Muscle of arm (tissue), 14 donors: ENCODE results near the gene TDG. TPM values are rescaled to one million over a fixed set of nuclear protein-coding genes. Genes with fewer than 3 reads are reported as not detected.

Source experiments
- DNase-seq: peaks from one replicate; pipeline ENCODE4 v3.0.0-alpha.2; 2013
- long read RNA-seq, 11 donors: transcript quantifications; one replicate each; lab custom pipeline, GENCODE V29; 2026
- polyA plus RNA-seq, 12 donors: library from polyadenylated mRNA; unstranded; fragments of 120-200 nt; gene quantifications; one replicate each; pipeline ENCODE4 v1.2.1, GENCODE V29; 2013; ENCODE audit not compliant: insufficient read length in 12 of 12

The TDG gene
- 10 to 100 TPM in 11 of 12 donors, not detected in 1; 24.4 to 62.3 (median 35.2) TPM for polyA plus RNA-seq
- long read RNA-seq, donor 1, transcript TDG-208 (3 exons, 1,139 nt) = major isoform, 15 of 22 reads
- long read RNA-seq, donor 1, transcript TDG-202 (10 exons, 3,251 nt) = minor isoform, 7 of 22 reads
- long read RNA-seq, donor 1, partial matches to known transcripts = 0 of 22 reads
- long read RNA-seq, donor 1, other reads (novel, unspliced or antisense) = 0 of 22 reads
- long read RNA-seq, donor 2, transcript TDG-208 (3 exons, 1,139 nt) = major isoform, 10 of 14 reads
- long read RNA-seq, donor 2, partial matches to known transcripts = 0 of 14 reads
- long read RNA-seq, donor 2, other reads (novel, unspliced or antisense) = 0 of 14 reads
- long read RNA-seq, donor 3, partial matches to known transcripts = 5 of 8 reads
- long read RNA-seq, donor 3, other reads (novel, unspliced or antisense) = 0 of 8 reads
- long read RNA-seq, donor 4, partial matches to known transcripts = 0 of 6 reads
- long read RNA-seq, donor 4, other reads (novel, unspliced or antisense) = 0 of 6 reads
- long read RNA-seq, donor 5 = 0 reads
- long read RNA-seq, donor 6, transcript TDG-208 (3 exons, 1,139 nt) = major isoform, 6 of 8 reads
- long read RNA-seq, donor 6, partial matches to known transcripts = 0 of 8 reads
- long read RNA-seq, donor 6, other reads (novel, unspliced or antisense) = 0 of 8 reads
- long read RNA-seq, donor 7, partial matches to known transcripts = 0 of 1 reads
- long read RNA-seq, donor 7, other reads (novel, unspliced or antisense) = 0 of 1 reads
- long read RNA-seq, donor 8, transcript TDG-208 (3 exons, 1,139 nt) = major isoform, 14 of 15 reads
- long read RNA-seq, donor 8, partial matches to known transcripts = 0 of 15 reads
- long read RNA-seq, donor 8, other reads (novel, unspliced or antisense) = 0 of 15 reads
- long read RNA-seq, donor 9, transcript TDG-208 (3 exons, 1,139 nt) = major isoform, 11 of 85 reads
- long read RNA-seq, donor 9, partial matches to known transcripts = 43 of 85 reads
- long read RNA-seq, donor 9, other reads (novel, unspliced or antisense) = 27 of 85 reads
- long read RNA-seq, donor 10, transcript TDG-202 (10 exons, 3,251 nt) = major isoform, 6 of 12 reads
- long read RNA-seq, donor 10, transcript TDG-208 (3 exons, 1,139 nt) = minor isoform, 5 of 12 reads
- long read RNA-seq, donor 10, partial matches to known transcripts = 0 of 12 reads
- long read RNA-seq, donor 10, other reads (novel, unspliced or antisense) = 0 of 12 reads
- long read RNA-seq, donor 11, transcript TDG-208 (3 exons, 1,139 nt) = major isoform, 14 of 15 reads
- long read RNA-seq, donor 11, partial matches to known transcripts = 0 of 15 reads
- long read RNA-seq, donor 11, other reads (novel, unspliced or antisense) = 0 of 15 reads

GRCh38 chr12:103965590-103966504 is at the start of gene TDG:
Gene TDG (plus strand): TSS chr12:103965872. CDS start chr12:103966038, 166 bp downstream.
- DNase-seq = peak; percentile 99

- no peak for DNase-seq
Measured at GRCh38 chr12:103917873-103918272, 47.8 kb upstream of the TDG start.

- DNase-seq = no peak
Measured at GRCh38 chr12:103924761-103925641, 40.7 kb upstream of the TDG start.

- no peak for DNase-seq
Measured at GRCh38 chr12:103928682-103929045, 37.0 kb upstream of the TDG start.

DNA sequence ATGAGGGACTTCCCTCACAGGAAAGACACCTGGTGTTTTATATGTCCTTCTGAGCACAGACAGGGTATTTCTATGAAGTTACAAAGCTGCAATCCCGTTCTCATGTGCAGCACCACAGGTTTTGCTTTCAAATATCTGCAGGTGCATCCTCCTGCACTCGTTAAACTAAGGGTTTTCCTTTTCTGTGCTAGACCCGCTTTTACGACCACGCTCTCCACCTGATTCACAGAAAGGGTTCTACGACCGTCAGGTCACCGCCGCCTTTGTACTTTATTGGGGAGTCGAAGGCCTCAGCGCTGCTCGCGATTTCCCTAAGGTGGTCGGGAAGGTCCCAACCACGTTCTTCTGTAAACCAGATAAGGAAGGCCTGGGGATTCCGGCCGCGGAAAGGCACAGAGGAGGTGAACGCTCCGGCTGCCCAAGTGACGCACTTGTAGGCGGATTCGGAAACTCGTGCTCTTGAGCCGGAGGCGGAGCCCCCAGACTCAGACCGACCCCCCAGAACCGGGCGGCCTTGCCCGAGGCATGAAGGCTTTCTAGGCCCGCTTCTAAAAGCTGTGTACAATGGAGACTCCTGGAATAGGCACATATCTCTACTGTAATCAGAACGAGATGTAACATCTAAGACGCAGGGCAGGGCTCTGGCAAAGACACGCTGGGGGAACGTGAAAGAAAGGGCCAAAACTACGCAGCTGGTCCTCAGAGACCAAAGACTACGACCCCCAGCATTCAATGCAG is 36.5 kb upstream of the TDG start:
- DNase-seq = peak; percentile 94

DNA sequence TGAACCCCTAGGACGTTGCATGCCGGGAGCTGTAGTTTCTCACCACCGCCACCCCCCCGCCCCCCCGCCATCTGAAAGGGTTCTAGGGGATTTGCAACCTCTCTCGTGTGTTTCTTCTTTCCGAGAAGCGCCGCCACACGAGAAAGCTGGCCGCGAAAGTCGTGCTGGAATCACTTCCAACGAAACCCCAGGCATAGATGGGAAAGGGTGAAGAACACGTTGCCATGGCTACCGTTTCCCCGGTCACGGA is 36.0 kb upstream of the TDG start:
- no peak for DNase-seq

- DNase-seq = peak; percentile 100
Measured at GRCh38 chr12:103930034-103930786, 35.5 kb upstream of the TDG start, which contains the start of gene HSP90B1. Gene HSP90B1 (plus strand): TSS chr12:103930410. CDS start chr12:103930516, 106 bp downstream.

GRCh38 chr12:103930787-103931735 is 34.6 kb upstream of the TDG start:
- DNase-seq = peak; percentile 53

DNA sequence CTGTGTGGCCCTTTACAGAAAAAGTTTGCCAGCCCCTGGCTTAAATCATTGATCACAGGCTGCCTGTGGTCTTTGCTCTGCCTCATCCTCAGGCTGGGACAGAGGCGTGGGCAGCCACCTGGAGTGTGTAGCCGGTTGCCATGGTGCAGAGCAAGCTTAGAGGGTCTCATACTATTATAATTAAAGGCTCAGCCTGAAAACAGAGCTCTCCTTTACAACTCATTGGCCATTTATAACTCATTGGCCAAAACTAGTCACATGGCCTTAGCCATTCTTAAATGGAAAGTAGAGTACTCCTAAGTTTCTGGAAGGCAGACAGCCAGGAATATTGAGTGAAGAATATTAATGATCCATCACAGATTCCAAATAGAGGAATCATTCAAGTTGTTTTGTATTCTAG is 32.4 kb upstream of the TDG start:
- no peak for DNase-seq

DNA sequence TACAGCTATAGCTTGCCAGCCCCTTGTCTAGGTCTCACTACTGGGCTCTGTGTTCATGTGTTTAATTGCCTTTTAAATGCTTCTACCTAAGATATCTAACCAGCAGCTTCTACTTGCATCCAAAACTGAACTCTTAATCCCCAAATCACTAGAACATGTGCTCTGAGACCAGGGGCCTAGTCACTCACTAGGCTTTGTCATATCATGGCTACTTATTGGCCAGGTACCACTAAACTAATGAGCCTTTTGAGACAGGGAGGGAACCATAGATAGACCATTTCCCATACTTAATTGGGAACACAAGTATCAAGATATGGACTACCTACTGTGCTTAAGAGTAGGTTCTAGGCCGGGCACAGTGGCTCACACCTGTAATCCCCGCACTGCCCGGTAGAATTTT is 29.0 kb upstream of the TDG start:
- no peak for DNase-seq

DNA sequence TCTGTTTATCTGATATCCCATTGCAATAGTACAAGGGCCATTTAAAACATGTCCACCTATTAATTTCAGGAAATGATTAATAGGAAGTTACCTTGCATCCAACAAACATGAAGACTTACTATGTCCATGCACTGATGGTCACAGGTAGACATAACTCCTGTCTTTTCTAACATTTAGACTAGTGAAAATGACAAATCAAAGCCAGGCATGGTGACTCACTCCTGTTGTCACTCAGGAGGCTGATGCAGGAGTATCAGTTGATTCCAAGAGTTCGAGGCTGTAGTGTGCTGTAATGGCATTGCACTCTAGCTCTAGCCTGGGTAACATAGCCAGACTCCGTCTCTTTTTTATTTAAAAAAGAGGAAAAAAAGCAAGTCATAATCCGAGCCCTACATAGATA is 20.7 kb upstream of the TDG start:
- no peak for DNase-seq

- no peak for DNase-seq
Measured at GRCh38 chr12:103947871-103948555, 17.7 kb upstream of the TDG start.

- DNase-seq = no peak
Measured at GRCh38 chr12:103948746-103949406, 16.8 kb upstream of the TDG start.

- no peak for DNase-seq
Measured at GRCh38 chr12:103952497-103952896, 13.2 kb upstream of the TDG start.

DNA sequence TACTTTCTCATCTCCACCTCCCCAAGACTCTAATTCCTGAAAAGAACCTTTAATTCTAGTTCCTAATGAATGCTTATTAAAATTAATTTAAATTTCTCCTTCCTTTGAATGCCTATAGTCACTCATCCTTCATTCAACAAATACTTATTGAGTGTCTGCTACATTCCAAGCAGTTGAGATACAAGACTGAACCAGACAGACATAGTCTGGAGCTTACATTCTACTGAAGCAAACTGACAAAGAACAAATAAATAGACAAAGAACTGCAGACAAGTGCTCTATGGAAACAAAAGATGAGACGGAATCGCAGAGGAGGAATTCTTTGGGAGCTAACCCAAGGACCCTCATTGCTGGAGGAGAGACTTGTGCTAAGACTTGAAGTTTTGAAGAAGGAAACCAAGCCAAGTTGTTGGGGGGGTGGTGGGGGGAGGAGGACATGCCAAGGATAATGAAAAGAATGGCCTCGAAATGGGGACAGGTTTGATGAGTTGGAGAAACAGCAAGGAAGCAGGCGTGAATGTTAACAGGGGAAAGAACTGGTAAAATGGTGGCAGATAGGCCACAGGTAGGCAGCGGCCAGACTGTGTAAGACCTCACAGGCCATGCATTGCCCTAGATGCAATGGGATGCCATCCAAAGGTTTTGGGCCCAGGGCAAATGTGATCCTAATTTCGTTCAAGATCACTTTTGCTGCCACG is 9.7 kb upstream of the TDG start:
- peak; percentile 8 for DNase-seq
